PC-3 (cell line): Measurements from ENCODE around the gene PKP3.
A peak's percentile ranks its signal among the peaks of the same experiment; 100 is the strongest.

Source experiments
- EZH2 ChIP-seq: fragments of 300-600 bp; sonication (generic); IDR thresholded peaks from one replicate; pipeline ENCODE4 v1.6.1; 2017; ENCODE audit warnings: antibody characterized with exemption, mild to moderate bottlenecking, low read length; ENCODE audit not compliant: unreplicated experiment
- EZH2phosphoT487 ChIP-seq: fragments of 300-600 bp; sonication (generic); IDR thresholded peaks from 2 replicates; pipeline ENCODE4 v1.6.1; 2018; ENCODE audit warnings: mild to moderate bottlenecking, antibody characterized with exemption, low read length, borderline replicate concordance
- TF ChIP-seq, protein P1 (sequence below): fragments of 300-600 bp; sonication (generic); conservative IDR thresholded peaks from 2 replicates; pipeline ENCODE4 v1.5.1; 2017; ENCODE audit warnings: antibody characterized with exemption, low read depth, mild to moderate bottlenecking, low read length

DNA sequence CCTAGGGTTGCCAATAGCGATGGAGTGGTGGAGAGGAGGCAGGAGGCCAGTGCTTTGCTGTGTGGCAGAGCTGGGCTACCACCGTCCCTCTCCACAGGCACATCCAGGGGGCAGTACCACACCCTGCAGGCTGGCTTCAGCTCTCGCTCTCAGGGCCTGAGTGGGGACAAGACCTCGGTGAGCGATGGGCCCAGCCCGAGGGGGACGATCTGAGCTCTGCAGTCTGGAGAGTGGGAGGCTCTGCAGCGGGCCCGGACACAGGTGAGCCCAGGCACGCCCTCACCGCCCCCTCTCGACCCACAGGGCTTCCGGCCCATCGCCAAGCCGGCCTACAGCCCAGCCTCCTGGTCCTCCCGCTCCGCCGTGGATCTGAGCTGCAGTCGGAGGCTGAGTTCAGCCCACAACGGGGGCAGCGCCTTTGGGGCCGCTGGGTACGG, 2.5 kb downstream of the PKP3 start:
- TF ChIP-seq, protein P1, sequence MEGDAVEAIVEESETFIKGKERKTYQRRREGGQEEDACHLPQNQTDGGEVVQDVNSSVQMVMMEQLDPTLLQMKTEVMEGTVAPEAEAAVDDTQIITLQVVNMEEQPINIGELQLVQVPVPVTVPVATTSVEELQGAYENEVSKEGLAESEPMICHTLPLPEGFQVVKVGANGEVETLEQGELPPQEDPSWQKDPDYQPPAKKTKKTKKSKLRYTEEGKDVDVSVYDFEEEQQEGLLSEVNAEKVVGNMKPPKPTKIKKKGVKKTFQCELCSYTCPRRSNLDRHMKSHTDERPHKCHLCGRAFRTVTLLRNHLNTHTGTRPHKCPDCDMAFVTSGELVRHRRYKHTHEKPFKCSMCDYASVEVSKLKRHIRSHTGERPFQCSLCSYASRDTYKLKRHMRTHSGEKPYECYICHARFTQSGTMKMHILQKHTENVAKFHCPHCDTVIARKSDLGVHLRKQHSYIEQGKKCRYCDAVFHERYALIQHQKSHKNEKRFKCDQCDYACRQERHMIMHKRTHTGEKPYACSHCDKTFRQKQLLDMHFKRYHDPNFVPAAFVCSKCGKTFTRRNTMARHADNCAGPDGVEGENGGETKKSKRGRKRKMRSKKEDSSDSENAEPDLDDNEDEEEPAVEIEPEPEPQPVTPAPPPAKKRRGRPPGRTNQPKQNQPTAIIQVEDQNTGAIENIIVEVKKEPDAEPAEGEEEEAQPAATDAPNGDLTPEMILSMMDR: peak; percentile 38; the same call in 1 of the 2 replicates
- TF ChIP-seq EZH2 (no peak), EZH2phosphoT487 (no peak)
